Measurements from ENCODE around the gene HJURP. TPM values are rescaled to one million over a fixed set of nuclear protein-coding genes. Genes with fewer than 3 reads are reported as not detected.

HJURP gene
- total and polyA plus RNA-seq, 2 donors (not counting 1 experiment from before 2014, with no cell fraction given), result 5.8 to 6.2 TPM

DNA sequence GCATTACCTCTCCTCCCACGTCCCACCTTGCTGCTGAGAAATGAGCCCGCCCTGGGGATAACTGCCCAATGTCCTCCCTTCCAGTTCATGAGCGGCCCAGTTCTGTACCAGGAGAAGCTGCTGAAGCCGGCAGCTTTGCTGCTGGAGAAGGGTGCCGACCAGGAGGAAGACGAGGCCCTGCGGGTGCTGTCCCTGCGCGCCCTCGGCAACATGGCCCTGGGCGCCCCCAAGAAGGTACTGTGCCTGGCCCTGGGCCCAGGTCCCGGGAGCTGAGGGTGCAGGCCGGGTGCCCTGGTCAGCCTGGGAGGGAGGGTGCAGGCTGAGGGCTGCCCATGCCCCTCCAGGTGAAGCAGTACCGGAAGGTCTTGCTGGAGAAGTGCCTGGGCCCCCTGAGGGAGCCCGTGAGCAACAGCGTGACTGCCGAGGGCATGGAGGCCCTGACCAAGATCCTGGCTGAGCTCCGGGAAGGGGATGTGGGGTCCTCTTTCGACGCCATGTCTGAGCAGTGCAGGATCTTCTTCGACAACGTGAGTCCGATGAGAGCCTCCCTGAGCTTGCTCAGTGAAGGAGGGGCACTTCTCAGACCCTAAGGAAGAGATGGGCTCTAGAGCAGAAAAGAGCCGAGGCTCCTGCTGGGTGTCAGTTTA lies 25.7 kb downstream of the HJURP start:
- Histone ChIP-seq H3K27ac (ENCODE audit: insufficient read depth, low read length) (no peak overlapping the region), H3K36me3 (ENCODE audit: control insufficient read depth, insufficient read depth, low read length) (no peaks in the 10 kb centered on the region), H3K9me3 (ENCODE audit: control insufficient read depth, insufficient read depth, low read depth, low read length) (no peaks in the 10 kb centered on the region), H3K79me2 (ENCODE audit: control insufficient read depth, insufficient read depth, low read length) (no peaks in the 10 kb centered on the region), H3K27me3 (ENCODE audit: control insufficient read depth, insufficient read depth, low read length) (no peaks in the 10 kb centered on the region), H3K4me2 (ENCODE audit: extremely low read depth, insufficient read depth, low read length) (no peak overlapping the region), H3K9ac (ENCODE audit: insufficient read depth, low read length) (no peak overlapping the region), H3K4me1 (ENCODE audit: control insufficient read depth, extremely low read depth, insufficient read depth, low read length) (no peaks in the 10 kb centered on the region), H2AFZ (ENCODE audit: low read length) (no peak overlapping the region), H3K4me3 (replicated peaks in 1 of 4; ENCODE audit: control extremely low read depth in 1 of 4, insufficient read depth in 1 of 4, low read depth in 3 of 4, low read length in 4 of 4) (no peak overlapping the region), H4K20me1 (ENCODE audit: control insufficient read depth, extremely low read depth, insufficient read depth, low read length) (no peaks in the 10 kb centered on the region)
- TF ChIP-seq, protein P1, sequence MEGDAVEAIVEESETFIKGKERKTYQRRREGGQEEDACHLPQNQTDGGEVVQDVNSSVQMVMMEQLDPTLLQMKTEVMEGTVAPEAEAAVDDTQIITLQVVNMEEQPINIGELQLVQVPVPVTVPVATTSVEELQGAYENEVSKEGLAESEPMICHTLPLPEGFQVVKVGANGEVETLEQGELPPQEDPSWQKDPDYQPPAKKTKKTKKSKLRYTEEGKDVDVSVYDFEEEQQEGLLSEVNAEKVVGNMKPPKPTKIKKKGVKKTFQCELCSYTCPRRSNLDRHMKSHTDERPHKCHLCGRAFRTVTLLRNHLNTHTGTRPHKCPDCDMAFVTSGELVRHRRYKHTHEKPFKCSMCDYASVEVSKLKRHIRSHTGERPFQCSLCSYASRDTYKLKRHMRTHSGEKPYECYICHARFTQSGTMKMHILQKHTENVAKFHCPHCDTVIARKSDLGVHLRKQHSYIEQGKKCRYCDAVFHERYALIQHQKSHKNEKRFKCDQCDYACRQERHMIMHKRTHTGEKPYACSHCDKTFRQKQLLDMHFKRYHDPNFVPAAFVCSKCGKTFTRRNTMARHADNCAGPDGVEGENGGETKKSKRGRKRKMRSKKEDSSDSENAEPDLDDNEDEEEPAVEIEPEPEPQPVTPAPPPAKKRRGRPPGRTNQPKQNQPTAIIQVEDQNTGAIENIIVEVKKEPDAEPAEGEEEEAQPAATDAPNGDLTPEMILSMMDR (conservative IDR thresholded peaks at IDR 0.05 in 1 of 2, IDR thresholded peaks at IDR 0.05 in 1 of 2; ENCODE audit: low read depth in 1 of 2, low read length in 2 of 2), result no peak
- TF ChIP-seq EZH2 (IDR thresholded peaks at IDR 0.05; ENCODE audit: low read length, missing control alignments), result no peak
- no peak for DNase-seq (ENCODE audit: low read depth in 2 of 2)

DNA sequence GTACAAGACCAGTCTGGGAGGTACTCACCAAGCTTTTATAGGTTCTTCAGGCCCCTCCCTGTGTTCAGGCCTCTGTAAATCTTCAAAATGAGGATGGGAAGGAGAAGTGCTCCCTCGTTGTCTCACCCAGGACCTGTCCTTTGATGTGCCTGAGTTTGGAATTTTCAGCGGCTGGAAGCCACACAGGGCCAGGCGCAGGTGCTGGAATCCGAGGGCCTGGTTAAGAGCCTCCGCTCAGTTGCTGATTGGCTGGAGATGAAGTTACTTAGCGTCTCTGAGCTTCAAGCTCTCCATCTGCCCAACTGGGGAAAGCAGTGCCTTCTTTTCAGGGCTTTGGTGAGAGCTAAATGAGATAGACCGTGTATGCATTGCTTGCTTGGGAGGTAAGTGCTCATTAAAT lies 30.0 kb downstream of the HJURP start:
- H3K36me3 ChIP-seq (ENCODE audit: control insufficient read depth, insufficient read depth, low read length), result no peaks in the 10 kb centered on the region
- H3K4me1 ChIP-seq (ENCODE audit: control insufficient read depth, extremely low read depth, insufficient read depth, low read length), result no peaks in the 10 kb centered on the region
- no peak overlapping the region for H3K4me2 ChIP-seq (ENCODE audit: extremely low read depth, insufficient read depth, low read length)
- no peak overlapping the region for H3K4me3 ChIP-seq (replicated peaks in 1 of 4; ENCODE audit: control extremely low read depth in 1 of 4, insufficient read depth in 1 of 4, low read depth in 3 of 4, low read length in 4 of 4)
- no peak for DNase-seq (ENCODE audit: low read depth in 2 of 2)
- no peaks in the 10 kb centered on the region for H4K20me1 ChIP-seq (ENCODE audit: control insufficient read depth, extremely low read depth, insufficient read depth, low read length)
- H3K27ac ChIP-seq (ENCODE audit: insufficient read depth, low read length), result no peak overlapping the region
- peaks cover 4% of the 10 kb centered on the region for H3K27me3 ChIP-seq (ENCODE audit: control insufficient read depth, insufficient read depth, low read length)
- H3K9me3 ChIP-seq (ENCODE audit: control insufficient read depth, insufficient read depth, low read depth, low read length), result no peaks in the 10 kb centered on the region
- H3K79me2 ChIP-seq (ENCODE audit: control insufficient read depth, insufficient read depth, low read length), result no peaks in the 10 kb centered on the region
- TF ChIP-seq, protein P1 (conservative IDR thresholded peaks at IDR 0.05 in 1 of 2, IDR thresholded peaks at IDR 0.05 in 1 of 2; ENCODE audit: low read depth in 1 of 2, low read length in 2 of 2), result no peak
- TF ChIP-seq EZH2 (IDR thresholded peaks at IDR 0.05; ENCODE audit: low read length, missing control alignments), result no peak
- H2AFZ ChIP-seq (ENCODE audit: low read length), result no peak overlapping the region
- H3K9ac ChIP-seq (ENCODE audit: insufficient read depth, low read length), result no peak overlapping the region

DNA sequence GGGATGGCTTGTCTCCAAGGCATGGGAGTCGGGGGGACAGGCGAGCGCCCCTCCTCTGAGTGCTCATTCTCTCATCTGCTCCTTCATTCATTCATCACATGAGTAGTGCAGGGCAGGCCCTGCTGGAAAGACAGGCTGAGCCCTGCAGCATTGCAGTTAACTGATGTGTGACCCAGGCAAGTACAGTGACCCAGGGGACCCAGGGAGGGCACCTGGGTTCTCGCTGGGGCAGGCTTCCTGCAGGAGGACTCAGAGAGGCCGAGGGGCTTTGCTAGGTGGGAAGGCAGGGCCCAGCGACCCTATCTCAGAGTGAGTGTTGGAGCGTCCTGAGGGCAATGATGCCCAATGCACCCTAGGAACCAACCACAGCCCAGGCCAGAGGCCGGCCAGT lies 30.6 kb downstream of the HJURP start:
- Histone ChIP-seq H4K20me1 (ENCODE audit: control insufficient read depth, extremely low read depth, insufficient read depth, low read length) (no peaks in the 10 kb centered on the region), H3K36me3 (ENCODE audit: control insufficient read depth, insufficient read depth, low read length) (no peaks in the 10 kb centered on the region), H3K27me3 (ENCODE audit: control insufficient read depth, insufficient read depth, low read length) (peaks cover 4% of the 10 kb centered on the region), H3K4me3 (replicated peaks in 1 of 4; ENCODE audit: control extremely low read depth in 1 of 4, insufficient read depth in 1 of 4, low read depth in 3 of 4, low read length in 4 of 4) (no peak overlapping the region), H3K79me2 (ENCODE audit: control insufficient read depth, insufficient read depth, low read length) (no peaks in the 10 kb centered on the region), H3K27ac (ENCODE audit: insufficient read depth, low read length) (no peak overlapping the region), H3K9ac (ENCODE audit: insufficient read depth, low read length) (no peak overlapping the region), H3K4me2 (ENCODE audit: extremely low read depth, insufficient read depth, low read length) (no peak overlapping the region), H3K4me1 (ENCODE audit: control insufficient read depth, extremely low read depth, insufficient read depth, low read length) (no peaks in the 10 kb centered on the region), H2AFZ (ENCODE audit: low read length) (no peak overlapping the region), H3K9me3 (ENCODE audit: control insufficient read depth, insufficient read depth, low read depth, low read length) (no peaks in the 10 kb centered on the region)
- TF ChIP-seq, protein P1 (conservative IDR thresholded peaks at IDR 0.05 in 1 of 2, IDR thresholded peaks at IDR 0.05 in 1 of 2; ENCODE audit: low read depth in 1 of 2, low read length in 2 of 2), result no peak
- TF ChIP-seq EZH2 (IDR thresholded peaks at IDR 0.05; ENCODE audit: low read length, missing control alignments), result no peak
- DNase-seq (ENCODE audit: low read depth in 2 of 2), result no peak
